Transverse colon (tissue), 4 donors: ENCODE results near the gene AMBP.

ENCODE experiments used
- EP300 ChIP-seq: sonication (generic); formaldehyde crosslinking; IDR thresholded peaks from one replicate; pipeline ENCODE4 v1.6.1; 2017; ENCODE audit warnings: antibody characterized with exemption, low read depth
- POLR2AphosphoS5 ChIP-seq, 3 donors: sonication (generic); formaldehyde crosslinking; IDR thresholded peaks; one replicate each; pipeline ENCODE4 v1.6.1; 2016; ENCODE audit warnings: antibody characterized with exemption in 3 of 3
- TF ChIP-seq, protein P1 (sequence below), 5 experiments: fragments of 200-600 bp in 3 of 5; fragments of 450-650 bp in 2 of 5; sonication (generic) in 3 of 5; IDR thresholded peaks; 1 replicate in 2 of 5; 2 replicates in 3 of 5; pipeline ENCODE4 v1.5.1; 2016 to 2017; ENCODE audit warnings: antibody characterized with exemption in 5 of 5, inconsistent platforms in 3 of 5, mild to moderate bottlenecking in 2 of 5, moderate library complexity in 1 of 5

GRCh38 chr9:114048533-114049415, 29.3 kb downstream of the AMBP start:
- TF ChIP-seq, protein P1, sequence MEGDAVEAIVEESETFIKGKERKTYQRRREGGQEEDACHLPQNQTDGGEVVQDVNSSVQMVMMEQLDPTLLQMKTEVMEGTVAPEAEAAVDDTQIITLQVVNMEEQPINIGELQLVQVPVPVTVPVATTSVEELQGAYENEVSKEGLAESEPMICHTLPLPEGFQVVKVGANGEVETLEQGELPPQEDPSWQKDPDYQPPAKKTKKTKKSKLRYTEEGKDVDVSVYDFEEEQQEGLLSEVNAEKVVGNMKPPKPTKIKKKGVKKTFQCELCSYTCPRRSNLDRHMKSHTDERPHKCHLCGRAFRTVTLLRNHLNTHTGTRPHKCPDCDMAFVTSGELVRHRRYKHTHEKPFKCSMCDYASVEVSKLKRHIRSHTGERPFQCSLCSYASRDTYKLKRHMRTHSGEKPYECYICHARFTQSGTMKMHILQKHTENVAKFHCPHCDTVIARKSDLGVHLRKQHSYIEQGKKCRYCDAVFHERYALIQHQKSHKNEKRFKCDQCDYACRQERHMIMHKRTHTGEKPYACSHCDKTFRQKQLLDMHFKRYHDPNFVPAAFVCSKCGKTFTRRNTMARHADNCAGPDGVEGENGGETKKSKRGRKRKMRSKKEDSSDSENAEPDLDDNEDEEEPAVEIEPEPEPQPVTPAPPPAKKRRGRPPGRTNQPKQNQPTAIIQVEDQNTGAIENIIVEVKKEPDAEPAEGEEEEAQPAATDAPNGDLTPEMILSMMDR (IDR thresholded peaks at IDR 0.05) = no peak
- TF ChIP-seq POLR2AphosphoS5 (IDR thresholded peaks at IDR 0.05) (no peak), EP300 (no peak)
